ENCODE measurements around the gene LINGO4.

The LINGO4 gene

GRCh38 chr1:151819227-151819835 is 14.1 kb upstream of the LINGO4 start:
- TF ChIP-seq CTCF (IDR thresholded peaks at IDR 0.05; ENCODE audit: low read depth, low read length), result no peak
- no peak overlapping the region for H3K4me3 ChIP-seq (ENCODE audit: low read depth, low read length)

GRCh38 chr1:151817353-151817730 is 12.1 kb upstream of the LINGO4 start:
- TF ChIP-seq CTCF (IDR thresholded peaks at IDR 0.05; ENCODE audit: low read depth, low read length), result no peak
- no peak overlapping the region for H3K4me3 ChIP-seq (ENCODE audit: low read depth, low read length)

GRCh38 chr1:151816548-151817352 is 11.5 kb upstream of the LINGO4 start:
- no peak overlapping the region for H3K4me3 ChIP-seq (ENCODE audit: low read depth, low read length)

GRCh38 chr1:151815716-151816327 is 10.6 kb upstream of the LINGO4 start:
- no peak overlapping the region for H3K4me3 ChIP-seq (ENCODE audit: low read depth, low read length)
- TF ChIP-seq CTCF (IDR thresholded peaks at IDR 0.05; ENCODE audit: low read depth, low read length), result no peak

More at GRCh38 chr1:151816548-151817352, 11.5 kb upstream of the LINGO4 start:
- TF ChIP-seq CTCF (IDR thresholded peaks at IDR 0.05; ENCODE audit: low read depth, low read length), result no peak

- no peak for TF ChIP-seq CTCF (IDR thresholded peaks at IDR 0.05; ENCODE audit: low read depth, low read length)
- H3K4me3 ChIP-seq (ENCODE audit: low read depth, low read length), result no peak overlapping the region
Observed at GRCh38 chr1:151814971-151815545, 9.8 kb upstream of the LINGO4 start.

- TF ChIP-seq CTCF (IDR thresholded peaks at IDR 0.05; ENCODE audit: low read depth, low read length), result no peak
- no peak overlapping the region for H3K4me3 ChIP-seq (ENCODE audit: low read depth, low read length)
Observed at GRCh38 chr1:151814426-151814825, 9.2 kb upstream of the LINGO4 start.

Measured in WI38 (cell line).